Adipose tissue (tissue), 3 donors: ENCODE data around the gene SNX3. TPM values are rescaled to one million over a fixed set of nuclear protein-coding genes. Genes with fewer than 3 reads are reported as not detected.

Experiments
- H3K27ac ChIP-seq: one replicate; pipeline ENCODE4 v1.5.1; 2013; ENCODE audit warnings: low read depth, low read length
- WGBS, 3 donors: extraction: QIAGEN DNeasy Blood & Tissue Kit; methylation state at CpG; one replicate each; pipeline ENCODE4 v1.1.7; 2013; 5-methylcytosine and 5-hydroxymethylcytosine counted together
- polyA plus RNA-seq, 3 donors: library from polyadenylated mRNA; stranded (reverse); fragments of 200-250 nt; gene quantifications; one replicate each; pipeline ENCODE4 v1.2.3, GENCODE V29; 2013
- donor health status: healthy with polysubstance abuse.
- donor health status: Bipolar disorder and iron deficiency.
- donor health status: healthy.

Gene SNX3
- polyA plus RNA-seq, 3 donors = 91.6 to 430 (median 244) TPM

DNA sequence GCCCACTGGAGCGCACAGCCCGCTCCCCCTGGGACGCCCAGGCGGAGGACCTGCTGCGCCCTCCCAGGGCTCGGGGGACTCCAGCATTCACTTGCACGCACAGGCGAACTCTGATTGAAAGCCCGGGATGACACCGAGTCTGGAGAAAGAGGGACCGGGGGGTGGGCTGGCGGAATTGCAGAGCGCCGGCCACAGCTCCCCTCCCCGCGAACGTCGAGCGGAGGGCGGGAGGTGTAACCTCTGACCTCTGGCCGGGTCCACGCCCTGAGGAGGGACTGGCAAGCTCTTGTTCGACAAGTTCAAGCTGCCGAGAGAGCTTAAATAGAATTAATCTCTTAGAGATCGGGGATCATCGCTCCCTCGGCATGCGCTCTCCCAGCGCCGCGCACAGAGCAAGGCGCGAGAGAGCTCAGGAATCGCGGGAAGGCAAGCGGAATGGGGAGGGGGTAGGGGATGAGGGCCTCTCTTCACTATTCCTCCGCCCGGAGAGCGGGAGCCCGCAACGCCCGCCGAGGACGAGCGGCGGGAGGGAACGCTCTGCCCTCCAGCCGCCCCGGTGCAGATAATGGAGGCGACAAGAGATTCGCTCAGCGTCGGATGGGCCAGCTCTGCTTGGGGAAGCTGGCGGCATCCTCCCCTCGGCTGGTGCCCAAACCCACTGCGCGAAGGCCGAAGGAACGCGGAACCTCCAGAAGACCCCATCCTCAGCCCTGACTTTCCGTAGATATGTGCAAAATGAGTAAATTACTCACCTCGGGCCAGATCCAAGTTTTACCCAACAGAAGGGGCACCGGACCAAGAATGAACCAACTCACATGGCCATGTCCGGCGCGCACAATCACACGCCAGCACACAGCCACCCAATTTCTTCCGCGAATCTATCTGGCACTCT is 95.8 kb downstream of the SNX3 start:
- WGBS, 3 donors = 4 to 6% (median 6%) methylated on average over 66 to 69 of the region's 69 CpGs
- H3K27ac ChIP-seq = no peak overlapping the region

DNA sequence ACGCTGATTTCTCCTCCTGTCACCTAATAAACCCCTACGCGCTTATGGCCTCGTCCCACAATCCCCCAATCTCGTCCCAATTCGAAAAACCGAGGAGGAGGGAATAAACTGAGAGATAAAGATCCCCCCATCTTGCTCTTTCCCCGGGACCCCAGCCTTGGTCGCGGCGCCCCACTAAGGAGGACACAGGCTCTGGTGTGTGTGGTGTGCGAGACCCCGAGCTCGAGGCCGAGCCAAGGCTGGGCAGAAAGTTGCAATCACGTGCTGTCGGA is 96.4 kb downstream of the SNX3 start:
- 0 to 5% (median 3%) methylated on average over 17 of the region's 17 CpGs for WGBS, 3 donors
- H3K27ac ChIP-seq = no peak overlapping the region

DNA sequence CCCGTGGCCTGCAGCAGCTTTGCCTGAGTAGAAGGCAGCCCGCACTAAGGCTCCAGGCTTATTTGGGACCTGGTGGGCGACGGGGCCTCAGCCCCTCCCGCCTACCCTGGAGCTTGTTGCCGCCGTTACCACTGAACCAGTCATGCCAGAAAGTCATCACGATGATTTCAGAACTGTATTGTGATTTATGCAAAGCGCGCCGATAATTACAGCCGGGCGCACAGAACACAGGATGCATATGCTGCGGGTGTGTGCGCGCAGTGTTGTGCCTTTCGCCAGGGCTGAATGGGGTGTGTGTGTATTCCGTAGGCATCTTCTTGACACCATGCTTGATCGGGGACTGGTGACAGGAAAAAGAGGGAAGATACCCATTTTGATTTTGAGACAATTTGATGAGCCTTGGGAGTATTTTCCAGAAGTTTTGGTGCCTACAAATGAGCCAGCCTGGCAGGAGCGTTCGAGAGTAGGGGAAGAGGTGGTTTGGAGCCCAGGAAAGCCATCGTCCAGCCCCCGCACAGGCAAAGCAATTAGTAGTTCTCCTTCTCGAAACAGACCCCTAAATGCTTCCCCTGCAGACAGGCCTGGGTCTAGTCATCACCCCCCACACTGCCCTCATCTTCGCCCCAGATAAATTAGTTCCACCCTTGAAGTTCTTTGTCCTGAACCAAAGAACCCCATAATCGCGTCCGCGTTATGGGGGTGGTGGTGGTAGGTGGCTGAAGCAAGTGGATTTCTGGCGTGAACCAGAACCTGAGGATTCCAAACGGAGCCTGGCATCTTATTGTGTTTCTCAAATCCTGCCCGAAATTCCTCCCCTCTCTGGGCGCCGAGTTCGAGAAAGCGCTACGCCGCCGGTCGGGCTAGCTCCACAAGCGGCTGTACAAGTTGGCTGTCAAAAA is 96.9 kb downstream of the SNX3 start:
- no peak overlapping the region for H3K27ac ChIP-seq
- WGBS, 3 donors = 7 to 8% (median 7%) methylated on average over 41 of the region's 41 CpGs

DNA sequence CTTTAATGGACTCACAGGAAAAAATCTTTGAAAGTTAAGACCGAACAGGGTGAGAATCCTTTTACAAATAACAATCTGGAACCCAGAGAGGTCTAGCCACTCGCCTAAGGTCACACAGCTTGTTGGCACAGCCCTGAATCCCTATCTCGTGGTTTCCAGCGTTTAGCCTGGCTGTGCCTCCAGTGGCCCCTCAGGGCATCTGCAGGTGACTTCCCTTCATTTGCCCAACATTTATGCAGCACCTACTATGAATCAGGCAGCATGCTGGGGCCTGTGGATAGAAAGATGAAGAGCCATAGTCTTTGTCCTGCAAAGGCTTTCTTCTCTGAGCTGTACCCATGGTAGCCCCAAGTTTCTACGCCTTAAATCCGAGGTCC is 97.6 kb downstream of the SNX3 start:
- H3K27ac ChIP-seq = no peak overlapping the region
- 2 to 7% (median 5%) methylated on average over 6 of the region's 6 CpGs for WGBS, 3 donors

DNA sequence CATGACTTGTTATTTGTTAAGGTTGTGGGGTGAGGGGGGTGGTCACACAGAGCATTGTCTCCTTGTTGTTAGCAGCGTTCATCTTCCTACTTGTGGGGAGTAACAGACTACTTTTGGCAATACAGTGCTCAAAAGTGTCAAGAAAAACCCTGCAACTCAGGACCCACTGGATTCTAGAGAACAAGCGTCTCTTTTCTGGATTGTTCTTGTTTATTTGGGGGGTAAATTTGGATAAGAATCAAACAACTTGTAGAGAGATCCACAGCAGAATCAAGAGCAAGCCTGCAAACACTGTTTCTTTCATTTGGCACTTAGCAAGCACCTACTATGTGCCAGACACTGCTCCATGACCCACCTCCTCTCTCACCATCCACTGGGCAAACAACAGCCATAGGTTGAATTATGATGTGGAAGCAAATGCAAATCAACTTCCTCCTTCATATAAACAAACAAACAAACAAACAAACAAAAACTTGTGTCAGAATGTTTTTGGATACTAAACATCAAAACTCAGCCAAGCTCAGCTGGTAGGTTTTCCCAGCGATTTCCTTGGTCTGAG is 99.0 kb downstream of the SNX3 start:
- H3K27ac ChIP-seq = no peak overlapping the region
- 7 to 14% (median 10%) methylated on average over 3 of the region's 3 CpGs for WGBS, 3 donors

Other genes starting within 250 kb of the SNX3 start
- 10 to 100 TPM in 2 of 3 donors, 1 to 10 TPM in 1; 6.5 to 19.8 (median 12.5) TPM for gene OSTM1, start 186.3 kb downstream of the SNX3 start, polyA plus RNA-seq
- gene NR2E1, start 95.0 kb downstream of the SNX3 start, polyA plus RNA-seq = under 1 TPM in 1 of 3 donors, not detected in 2; 0.02 TPM
- gene AFG1L, start 34.0 kb upstream of the SNX3 start, polyA plus RNA-seq = 1 to 10 TPM; 1.0 to 2.8 (median 1.8) TPM